MCF 10A (cell line): ENCODE data around the gene PRPS1. TPM values are rescaled to one million over a fixed set of nuclear protein-coding genes. Genes with fewer than 3 reads are reported as not detected.

ENCODE experiments used
- BruUV-seq: library from RNA; stranded (reverse); fragments of 400-500 nt; replicated peaks from 2 replicates; lab custom pipeline; 2021; lab: Mats Ljungman, UMichigan
- CTCF ChIA-PET: fragments of 300-600 bp; sonication (Branson Sonifier 250); formaldehyde crosslinking; extraction: SDS; loops from one replicate; lab custom pipeline; 2021; ENCODE audit warnings: antibody characterized with exemption, inconsistent platforms; lab: Yijun Ruan, JAX
- POLR2A ChIA-PET: fragments of 300-600, 350-650 bp; sonication (Branson Sonifier 250); formaldehyde crosslinking; extraction: SDS; loops from one replicate; lab custom pipeline; 2020; ENCODE audit warnings: antibody characterized with exemption, inconsistent platforms; lab: Yijun Ruan, JAX
- DNase-seq: peaks from one replicate; pipeline ENCODE4 v3.0.0-alpha.2; 2018; ENCODE audit not compliant: unreplicated experiment
- H3K27ac Mint-ChIP-seq: one replicate; pipeline ENCODE4 v1.8.0; 2022; ENCODE audit warnings: mild to moderate bottlenecking, low read depth, mixed read lengths; ENCODE audit not compliant: unreplicated experiment
- H3K27me3 Mint-ChIP-seq: one replicate; pipeline ENCODE4 v1.8.0; 2022; ENCODE audit warnings: mixed read lengths; ENCODE audit not compliant: insufficient read depth, unreplicated experiment
- H3K36me3 Mint-ChIP-seq: one replicate; pipeline ENCODE4 v1.8.0; 2022; ENCODE audit warnings: mild to moderate bottlenecking, moderate library complexity, mixed read lengths; ENCODE audit not compliant: insufficient read depth, unreplicated experiment
- H3K4me1 Mint-ChIP-seq: one replicate; pipeline ENCODE4 v1.8.0; 2022; ENCODE audit warnings: mixed read lengths; ENCODE audit not compliant: insufficient read depth, unreplicated experiment
- H3K4me3 Mint-ChIP-seq: one replicate; pipeline ENCODE4 v1.8.0; 2022; ENCODE audit warnings: mild to moderate bottlenecking, moderate library complexity, mixed read lengths; ENCODE audit not compliant: unreplicated experiment
- H3K9me3 Mint-ChIP-seq: one replicate; pipeline ENCODE4 v1.8.0; 2022; ENCODE audit warnings: mixed read lengths; ENCODE audit not compliant: unreplicated experiment
- CTCF ChIP-seq: fragments of 200-600 bp; IDR thresholded peaks from one replicate; pipeline ENCODE4 v1.8.0; 2022; ENCODE audit warnings: antibody characterized with exemption, mild to moderate bottlenecking; ENCODE audit not compliant: unreplicated experiment
- intact Hi-C: fragments of 100-400 bp; cut with micrococcal nuclease; formaldehyde crosslinking; loops from 2 replicates; pipeline ENCODE4 v1.14.1; 2022
- total RNA-seq: library from RNA; stranded (reverse); gene quantifications from 2 replicates; pipeline ENCODE4 v1.2.3, GENCODE V29; 2022

PRPS1 gene
- total RNA-seq, 1 experiment from 2014 or later, result 27.9 TPM

GRCh38 chrX:107673933-107674479 lies 45.7 kb downstream of the PRPS1 start:
- H3K4me3 Mint-ChIP-seq, result peak overlapping the region; percentile 70
- H3K9me3 Mint-ChIP-seq, result no peaks in the 10 kb centered on the region
- ChIA-PET POLR2A (interaction anchor here (0.9 to 12.1 kb wide), 16 partner anchors 10 to 674 kb away, joined by 3 to 679 read pairs (median 14); partner anchors contain the start of genes MID2, MORC4, NCBP2L and PRPS1), CTCF (interaction anchor here (0.6 to 9.3 kb wide), 9 partner anchors 10 to 1430 kb away, joined by 3 to 157 read pairs (median 9); partner anchors contain the start of genes NCBP2L and TSC22D3)
- H3K36me3 Mint-ChIP-seq, result peaks cover 23% of the 10 kb centered on the region
- no peak for TF ChIP-seq CTCF
- H3K4me1 Mint-ChIP-seq, result peaks cover 23% of the 10 kb centered on the region
- DNase-seq, result peak; percentile 89
- BruUV-seq, result no TSS peak
- peaks cover 71% of the 10 kb centered on the region for H3K27me3 Mint-ChIP-seq
- peak overlapping the region; percentile 90 for H3K27ac Mint-ChIP-seq
- intact Hi-C loops, result loop anchor here (1.0 to 10.0 kb wide), 9 partner anchors 15 to 398 kb away; partner anchors contain the start of gene NCBP2L

- TF ChIP-seq CTCF, result no peak
- H3K4me3 Mint-ChIP-seq, result peak overlapping the region; percentile 70
- H3K36me3 Mint-ChIP-seq, result peaks cover 15% of the 10 kb centered on the region
- peak overlapping the region; percentile 90 for H3K27ac Mint-ChIP-seq
- ChIA-PET CTCF (interaction anchor here (0.6 to 9.3 kb wide), 5 partner anchors 16 to 1429 kb away, joined by 3 to 157 read pairs (median 73); partner anchors contain the start of genes NCBP2L and TSC22D3), POLR2A (interaction anchor here (0.6 to 12.1 kb wide), 20 partner anchors 9 to 675 kb away, joined by 3 to 679 read pairs (median 7); partner anchors contain the start of genes ATG4A, MORC4, NCBP2L and PRPS1)
- DNase-seq, result peak; percentile 80
- H3K27me3 Mint-ChIP-seq, result peaks cover 69% of the 10 kb centered on the region
- intact Hi-C loops, result loop anchor here (1.0 to 10.0 kb wide), 5 partner anchors 38 to 398 kb away; no protein-coding TSS in a partner anchor
- no peaks in the 10 kb centered on the region for H3K9me3 Mint-ChIP-seq
- TSS peak; percentile 58 for BruUV-seq
- H3K4me1 Mint-ChIP-seq, result peaks cover 21% of the 10 kb centered on the region
Observed at GRCh38 chrX:107674480-107675364, 46.4 kb downstream of the PRPS1 start.

GRCh38 chrX:107675365-107675654 lies 47.0 kb downstream of the PRPS1 start:
- Mint-ChIP-seq H3K27me3 (peaks cover 69% of the 10 kb centered on the region), H3K9me3 (no peaks in the 10 kb centered on the region), H3K36me3 (peaks cover 14% of the 10 kb centered on the region), H3K4me1 (peaks cover 27% of the 10 kb centered on the region), H3K4me3 (peak overlapping the region; percentile 70), H3K27ac (peak overlapping the region; percentile 90)
- POLR2A ChIA-PET, result interaction anchor here (0.6 to 12.1 kb wide), 13 partner anchors 9 to 416 kb away, joined by 3 to 679 read pairs (median 21); partner anchors contain the start of genes ATG4A, NCBP2L, PSMD10 and TSC22D3
- no TSS peak for BruUV-seq
- intact Hi-C loops, result loop anchor here (10.0 kb wide), 1 partner anchor 299 kb away; no protein-coding TSS in a partner anchor
- CTCF ChIA-PET, result interaction anchor here (6.8 to 9.3 kb wide), 3 partner anchors 16 to 102 kb away, joined by 73 to 157 read pairs (median 74); partner anchors contain the start of genes NCBP2L and TSC22D3
- no peak for DNase-seq
- TF ChIP-seq CTCF, result no peak
